Type B pancreatic cell (in vitro differentiated cells): ENCODE data around the gene C10orf143. TPM values are rescaled to one million over a fixed set of nuclear protein-coding genes. Genes with fewer than 3 reads are reported as not detected.
"Not testable (repeated sequence)": the region's sequence is repeated elsewhere in the genome, so short reads cannot be mapped to it uniquely, and the experiment has no call there.

ENCODE experiments used
- DNase-seq: peaks from one replicate; pipeline ENCODE4 v3.0.0; 2021; ENCODE audit warnings: mixed read lengths; ENCODE audit not compliant: unreplicated experiment; ENCODE audit errors: extremely low spot score
- H3K27ac Mint-ChIP-seq: 2 replicates; pipeline ENCODE4 v1.8.0; 2021; ENCODE audit warnings: mild to moderate bottlenecking, mixed read lengths
- H3K27me3 Mint-ChIP-seq: 2 replicates; pipeline ENCODE4 v1.8.0; 2021; ENCODE audit warnings: mixed read lengths
- H3K36me3 Mint-ChIP-seq: 2 replicates; pipeline ENCODE4 v1.8.0; 2021; ENCODE audit warnings: mixed read lengths
- H3K4me1 Mint-ChIP-seq: one replicate; pipeline ENCODE4 v1.8.0; 2021; ENCODE audit warnings: mixed read lengths; ENCODE audit not compliant: unreplicated experiment
- H3K4me3 Mint-ChIP-seq: 2 replicates; pipeline ENCODE4 v1.8.0; 2021; ENCODE audit warnings: mild to moderate bottlenecking, mixed read lengths
- H3K9me3 Mint-ChIP-seq: 2 replicates; pipeline ENCODE4 v1.8.0; 2021; ENCODE audit warnings: mixed read lengths
- total RNA-seq: library from RNA; stranded (reverse); gene quantifications from 2 replicates; pipeline ENCODE4 v1.2.1, GENCODE V29; 2021; ENCODE audit warnings: low replicate concordance
- TF ChIP-seq, protein P1 (sequence below): fragments of 200-600 bp; sonication (generic); conservative IDR thresholded peaks from 2 replicates; pipeline ENCODE4 v1.5.0; 2021; ENCODE audit warnings: antibody characterized with exemption, mild to moderate bottlenecking

C10orf143 gene
- total RNA-seq, 1 donor from 2014 or later: 3.0 TPM

DNA sequence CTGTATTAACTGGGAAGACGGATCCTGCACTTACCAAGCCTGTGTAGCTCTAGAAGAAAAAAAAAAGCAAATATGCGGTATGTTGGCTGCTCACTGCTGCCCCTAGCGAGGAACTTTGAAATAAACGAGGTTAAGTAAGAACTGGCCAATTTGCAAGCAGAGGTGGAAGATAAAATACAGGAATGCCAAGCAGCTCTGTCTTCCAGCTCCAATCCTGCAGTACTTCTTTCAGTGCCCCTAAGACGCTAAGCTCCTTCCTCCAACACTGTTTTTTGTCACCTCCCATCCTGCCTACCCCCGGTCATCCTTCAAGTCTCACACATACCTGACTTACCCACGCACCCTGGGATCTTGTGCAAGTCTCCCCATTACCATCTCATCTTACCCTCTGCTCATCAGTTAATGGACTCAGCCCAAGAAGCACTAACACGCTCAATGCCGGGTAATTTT, 809 bp downstream of the C10orf143 start:
- Mint-ChIP-seq H3K27ac (peak overlapping the region; percentile 99), H3K4me3 (peak overlapping the region; percentile 95), H3K27me3 (peaks cover 3% of the 10 kb centered on the region), H3K36me3 (peaks cover 9% of the 10 kb centered on the region), H3K9me3 (no peaks in the 10 kb centered on the region), H3K4me1 (peaks cover 15% of the 10 kb centered on the region)
- TF ChIP-seq, protein P1, sequence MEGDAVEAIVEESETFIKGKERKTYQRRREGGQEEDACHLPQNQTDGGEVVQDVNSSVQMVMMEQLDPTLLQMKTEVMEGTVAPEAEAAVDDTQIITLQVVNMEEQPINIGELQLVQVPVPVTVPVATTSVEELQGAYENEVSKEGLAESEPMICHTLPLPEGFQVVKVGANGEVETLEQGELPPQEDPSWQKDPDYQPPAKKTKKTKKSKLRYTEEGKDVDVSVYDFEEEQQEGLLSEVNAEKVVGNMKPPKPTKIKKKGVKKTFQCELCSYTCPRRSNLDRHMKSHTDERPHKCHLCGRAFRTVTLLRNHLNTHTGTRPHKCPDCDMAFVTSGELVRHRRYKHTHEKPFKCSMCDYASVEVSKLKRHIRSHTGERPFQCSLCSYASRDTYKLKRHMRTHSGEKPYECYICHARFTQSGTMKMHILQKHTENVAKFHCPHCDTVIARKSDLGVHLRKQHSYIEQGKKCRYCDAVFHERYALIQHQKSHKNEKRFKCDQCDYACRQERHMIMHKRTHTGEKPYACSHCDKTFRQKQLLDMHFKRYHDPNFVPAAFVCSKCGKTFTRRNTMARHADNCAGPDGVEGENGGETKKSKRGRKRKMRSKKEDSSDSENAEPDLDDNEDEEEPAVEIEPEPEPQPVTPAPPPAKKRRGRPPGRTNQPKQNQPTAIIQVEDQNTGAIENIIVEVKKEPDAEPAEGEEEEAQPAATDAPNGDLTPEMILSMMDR: peak; percentile 89
- DNase-seq: peak; percentile 77

DNA sequence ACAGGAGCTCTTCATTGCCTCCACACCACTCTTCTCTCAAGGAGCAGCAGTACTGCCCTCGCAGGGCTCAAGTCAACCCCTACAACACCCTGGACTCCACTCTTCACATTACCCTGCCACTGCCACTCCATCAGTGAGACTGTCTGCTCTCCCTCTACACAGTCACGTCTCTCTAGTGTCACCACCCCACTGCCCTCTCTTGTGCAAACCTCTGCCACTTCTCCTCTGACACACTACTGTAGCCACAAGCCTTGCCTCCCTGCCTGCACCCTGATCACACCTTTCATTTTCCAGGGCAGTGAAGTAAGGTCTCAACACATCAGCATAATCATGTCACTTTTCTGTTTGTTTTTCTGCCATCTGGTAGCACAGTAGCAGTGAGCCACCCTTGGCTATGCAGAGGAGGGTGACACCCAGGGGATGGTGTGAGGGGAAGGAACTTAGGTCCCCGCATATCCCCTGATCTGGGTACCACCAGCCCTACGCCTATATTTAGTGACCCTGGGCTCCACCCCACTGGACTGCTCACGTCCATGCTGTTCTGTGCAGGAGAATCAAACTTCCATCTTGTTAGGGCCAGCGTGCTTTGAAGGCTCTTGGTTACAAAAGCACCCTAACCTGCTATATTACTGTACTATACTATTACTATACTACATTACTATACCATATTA, 1.6 kb downstream of the C10orf143 start:
- Mint-ChIP-seq H3K4me3 (peak overlapping the region; percentile 95), H3K36me3 (peaks cover 9% of the 10 kb centered on the region), H3K9me3 (no peaks in the 10 kb centered on the region), H3K27me3 (peaks cover 3% of the 10 kb centered on the region), H3K4me1 (peaks cover 15% of the 10 kb centered on the region), H3K27ac (no peak overlapping the region)
- TF ChIP-seq, protein P1: no peak
- DNase-seq: no peak

DNA sequence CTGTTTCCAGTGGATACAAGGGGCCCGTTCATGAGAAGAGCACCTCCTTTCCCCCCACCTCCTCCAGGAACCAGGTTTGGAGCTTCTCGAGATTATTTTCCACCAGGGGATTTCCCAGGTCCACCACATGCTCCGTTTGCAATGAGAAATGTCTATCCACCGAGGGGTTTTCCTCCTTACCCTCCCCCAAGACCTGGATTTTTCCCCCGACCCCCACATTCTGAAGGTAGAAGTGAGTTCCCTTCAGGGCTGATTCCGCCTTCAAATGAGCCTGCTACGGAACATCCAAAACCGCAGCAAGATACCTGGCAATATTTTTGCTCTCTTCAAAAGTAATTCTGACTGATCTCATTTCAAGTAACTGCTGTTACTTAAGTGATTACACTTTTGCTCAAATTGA, 2.5 kb downstream of the C10orf143 start:
- H3K36me3 Mint-ChIP-seq, H3K9me3 Mint-ChIP-seq, H3K4me3 Mint-ChIP-seq, H3K27me3 Mint-ChIP-seq, H3K27ac Mint-ChIP-seq, DNase-seq: not testable (repeated sequence)
- H3K4me1 Mint-ChIP-seq: peaks cover 15% of the 10 kb centered on the region

DNA sequence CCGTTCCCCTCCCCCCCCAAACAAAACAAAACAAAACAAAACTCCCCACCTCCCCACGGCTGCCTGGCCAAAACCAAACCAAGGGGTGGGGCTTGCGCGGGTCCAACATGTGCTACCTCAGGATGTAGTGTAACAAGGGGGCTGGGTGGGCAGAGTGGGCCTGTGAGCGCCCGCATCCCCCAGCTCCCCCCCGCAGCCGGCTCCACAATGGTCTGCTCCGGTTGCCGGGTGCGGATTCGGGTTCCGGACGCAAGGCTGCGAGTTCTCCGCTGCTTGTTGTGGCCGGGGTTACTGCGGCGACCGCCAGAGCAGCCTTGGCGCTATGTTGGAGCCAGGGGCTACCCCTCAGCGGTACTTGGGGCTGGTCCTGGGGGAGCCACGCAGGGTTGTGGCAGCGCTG, 4.9 kb downstream of the C10orf143 start:
- Mint-ChIP-seq H3K27me3 (peaks cover 3% of the 10 kb centered on the region), H3K27ac (no peak overlapping the region), H3K36me3 (peaks cover 8% of the 10 kb centered on the region), H3K4me1 (peaks cover 6% of the 10 kb centered on the region), H3K4me3 (no peak overlapping the region), H3K9me3 (no peaks in the 10 kb centered on the region)
- TF ChIP-seq, protein P1: no peak
- DNase-seq: no peak

DNA sequence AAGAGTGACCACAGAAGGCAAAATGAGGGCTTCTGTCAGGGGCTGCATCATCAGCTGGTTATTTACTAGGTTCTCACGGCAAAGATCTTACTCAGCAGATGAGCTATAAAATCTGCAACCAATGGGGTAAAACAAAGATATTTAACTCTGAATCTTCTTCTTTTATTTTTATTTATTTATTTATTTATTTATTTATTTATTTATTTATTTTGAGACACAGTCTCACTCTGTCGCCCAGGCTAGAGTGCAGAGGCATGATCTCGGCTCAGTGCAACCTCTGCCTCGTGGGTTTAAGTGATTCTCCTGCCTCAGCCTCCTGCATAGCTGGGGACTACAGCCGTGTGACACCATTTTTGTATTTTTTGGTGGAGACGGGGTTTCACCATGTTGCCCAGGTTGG, 11.3 kb downstream of the C10orf143 start:
- Mint-ChIP-seq H3K27ac (no peak overlapping the region), H3K9me3 (no peaks in the 10 kb centered on the region), H3K4me3 (no peak overlapping the region), H3K4me1 (no peaks in the 10 kb centered on the region), H3K36me3 (peaks cover 3% of the 10 kb centered on the region), H3K27me3 (no peaks in the 10 kb centered on the region)
- TF ChIP-seq, protein P1: no peak
- no peak for DNase-seq

DNA sequence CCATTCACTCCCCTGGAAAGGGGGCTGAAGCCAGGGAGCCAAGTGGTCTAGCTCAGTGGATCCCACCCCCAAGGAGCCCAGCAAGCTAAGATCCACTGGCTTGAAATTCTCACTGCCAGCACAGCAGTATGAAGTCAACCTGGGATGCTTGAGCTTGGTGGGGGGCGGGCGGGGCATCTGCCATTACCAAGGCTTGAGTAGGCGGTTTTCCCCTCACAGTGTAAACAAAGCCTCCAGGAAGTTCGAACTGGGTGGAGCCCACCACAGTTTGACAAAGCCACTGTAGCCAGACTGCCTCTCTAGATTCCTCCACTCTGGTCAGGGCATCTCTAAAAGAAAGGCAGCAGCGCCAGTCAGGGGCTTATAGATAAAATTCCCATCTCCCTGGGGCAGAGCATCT, 20.1 kb downstream of the C10orf143 start:
- H3K27ac Mint-ChIP-seq, H3K36me3 Mint-ChIP-seq, H3K4me1 Mint-ChIP-seq, H3K27me3 Mint-ChIP-seq, H3K4me3 Mint-ChIP-seq, DNase-seq: not testable (repeated sequence)
- H3K9me3 Mint-ChIP-seq: peaks cover 12% of the 10 kb centered on the region

DNA sequence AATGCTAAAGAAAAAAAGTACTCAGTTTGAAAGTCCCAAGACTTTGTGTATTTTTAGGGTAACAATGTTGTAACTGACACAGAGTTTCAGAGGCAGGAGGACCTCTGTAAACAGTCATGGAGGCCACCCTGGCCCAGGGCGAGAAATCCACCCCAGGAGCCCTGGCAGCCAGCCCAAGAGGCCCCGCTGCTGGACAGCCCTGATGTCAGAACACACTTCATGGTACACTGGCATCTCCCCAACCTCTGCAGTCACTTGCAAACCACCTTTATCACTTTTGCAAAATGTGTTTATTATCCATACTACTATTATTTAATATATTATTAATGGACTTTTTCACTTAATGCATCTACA, 30.2 kb downstream of the C10orf143 start:
- Mint-ChIP-seq H3K4me3 (no peak overlapping the region), H3K4me1 (no peaks in the 10 kb centered on the region), H3K27me3 (no peaks in the 10 kb centered on the region), H3K27ac (no peak overlapping the region), H3K9me3 (peaks cover 6% of the 10 kb centered on the region), H3K36me3 (no peaks in the 10 kb centered on the region)
- TF ChIP-seq, protein P1: no peak
- no peak for DNase-seq
